Cerebellar cortex (tissue), 1 donor: ENCODE results near the gene SGK1.
"Not testable (repeated sequence)": the region's sequence is repeated elsewhere in the genome, so short reads cannot be mapped to it uniquely, and the experiment has no call there.

Experiments used
- DNase-seq: peaks from one replicate; pipeline ENCODE4 v3.0.0-alpha.2; 2015; ENCODE audit warnings: low spot score

SGK1 gene

GRCh38 chr6:134253681-134254080, 64.2 kb downstream of the SGK1 start:
- peak; percentile 70 for DNase-seq

- no peak for DNase-seq
These were observed 66.6 kb downstream of the SGK1 start for GRCh38 chr6:134251320-134251719.

GRCh38 chr6:134250776-134251175, 67.1 kb downstream of the SGK1 start:
- DNase-seq, result no peak

- peak; percentile 52 for DNase-seq
These were observed 67.9 kb downstream of the SGK1 start for GRCh38 chr6:134249759-134250602.

- DNase-seq, result peak; percentile 65
These were observed 68.6 kb downstream of the SGK1 start for GRCh38 chr6:134249239-134249758.

- DNase-seq, result no peak
These were observed 69.9 kb downstream of the SGK1 start for GRCh38 chr6:134247844-134248580.

- DNase-seq, result no peak
These were observed 70.6 kb downstream of the SGK1 start for GRCh38 chr6:134247231-134247833.

GRCh38 chr6:134245706-134246105, 72.2 kb downstream of the SGK1 start:
- no peak for DNase-seq

GRCh38 chr6:134245041-134245440, 72.9 kb downstream of the SGK1 start:
- no peak for DNase-seq

GRCh38 chr6:134240665-134241431, 77.1 kb downstream of the SGK1 start:
- no peak for DNase-seq

- DNase-seq, result no peak
These were observed 78.7 kb downstream of the SGK1 start for GRCh38 chr6:134238960-134239795.

- DNase-seq, result no peak
These were observed 79.9 kb downstream of the SGK1 start for GRCh38 chr6:134238006-134238405.

- DNase-seq, result no peak
These were observed 81.8 kb downstream of the SGK1 start for GRCh38 chr6:134235937-134236751.

- not testable (repeated sequence) for DNase-seq
These were observed 82.6 kb downstream of the SGK1 start for GRCh38 chr6:134235334-134235733.

GRCh38 chr6:134233180-134233955, 84.5 kb downstream of the SGK1 start:
- DNase-seq, result peak; percentile 45

- no peak for DNase-seq
These were observed 87.0 kb downstream of the SGK1 start for GRCh38 chr6:134230940-134231339.

- DNase-seq, result no peak
These were observed 87.7 kb downstream of the SGK1 start for GRCh38 chr6:134230087-134230700.

- DNase-seq, result no peak
These were observed 88.4 kb downstream of the SGK1 start for GRCh38 chr6:134229520-134229919.
